ENCODE data around the gene GPR35. TPM values are rescaled to one million over a fixed set of nuclear protein-coding genes. Genes with fewer than 3 reads are reported as not detected.

The GPR35 gene
- total and polyA plus RNA-seq, 4 donors = 0.30 to 2.4 (median 0.44) TPM

GRCh38 chr2:240637901-240638345, 12.6 kb downstream of the GPR35 start:
- H3K27ac ChIP-seq (ENCODE audit: low read depth in 1 of 2, low read length in 2 of 2) = no peak overlapping the region
- H3K4me3 ChIP-seq (ENCODE audit: low read depth in 1 of 3, low read length in 3 of 3) = no peak overlapping the region
- H3K9me3 ChIP-seq (ENCODE audit: control insufficient read depth in 4 of 4, low read length in 3 of 4) = peaks cover 0 to 4% (median 1%) of the 10 kb centered on the region in 4 donors
- WGBS = 74% methylated on average over 8 of the region's 8 CpGs
- TF ChIP-seq HNF4A (conservative IDR thresholded peaks at IDR 0.05) (no peak), CTCF (IDR thresholded peaks at IDR 0.05; ENCODE audit: low read depth, low read length, missing input control) (no peak), YY1 (IDR thresholded peaks at IDR 0.05) (no peak), FOXA1 (IDR thresholded peaks at IDR 0.05) (no peak), RXRA (IDR thresholded peaks at IDR 0.05) (no peak), NR2F2 (IDR thresholded peaks at IDR 0.05) (no peak), TAF1 (conservative IDR thresholded peaks at IDR 0.05) (no peak), ZBTB33 (IDR thresholded peaks at IDR 0.05) (no peak), MAX (IDR thresholded peaks at IDR 0.05) (no peak), JUND (IDR thresholded peaks at IDR 0.05) (no peak), RAD21 (IDR thresholded peaks at IDR 0.05) (no peak), FOXA2 (IDR thresholded peaks at IDR 0.05) (no peak), REST (IDR thresholded peaks at IDR 0.05) (no peak), SP1 (IDR thresholded peaks at IDR 0.05) (no peak), EGR1 (IDR thresholded peaks at IDR 0.05; ENCODE audit: low read depth in 2 of 2) (no peak), HNF4G (IDR thresholded peaks at IDR 0.05) (no peak), ATF3 (IDR thresholded peaks at IDR 0.05) (no peak), GABPA (IDR thresholded peaks at IDR 0.05 in 1 of 2, conservative IDR thresholded peaks at IDR 0.05 in 1 of 2) (no peak)
- no peak for DNase-seq (ENCODE audit: low spot score)
- no peaks in the 10 kb centered on the region for H3K4me1 ChIP-seq (ENCODE audit: control insufficient read depth in 4 of 4, insufficient read depth in 4 of 4, low read length in 3 of 4)
- no peaks in the 10 kb centered on the region for H3K27me3 ChIP-seq (ENCODE audit: control insufficient read depth in 4 of 4, insufficient read depth in 4 of 4, low read length in 3 of 4)
- no peak overlapping the region for H3K9ac ChIP-seq (ENCODE audit: low read depth in 1 of 2, low read length in 2 of 2)
- H3K36me3 ChIP-seq (ENCODE audit: control insufficient read depth in 4 of 4, insufficient read depth in 3 of 4, low read depth in 1 of 4, low read length in 3 of 4) = no peaks in the 10 kb centered on the region
